BE2C (cell line): ENCODE data around the gene MAP3K10.

Source experiments
- DNase-seq: peaks from one replicate; pipeline ENCODE4 v3.0.0-alpha.2; 2020
- H3K27me3 ChIP-seq: fragments of 250-450 bp; sonication (Bioruptor Pico); 2 replicates; pipeline ENCODE4 v1.5.1; 2020; ENCODE audit warnings: mild to moderate bottlenecking
- H3K36me3 ChIP-seq: fragments of 250-450 bp; sonication (Bioruptor Pico); 2 replicates; pipeline ENCODE4 v1.5.1; 2020; ENCODE audit warnings: mild to moderate bottlenecking
- H3K4me1 ChIP-seq: fragments of 250-450 bp; sonication (Bioruptor Pico); 2 replicates; pipeline ENCODE4 v1.5.1; 2020
- H3K4me3 ChIP-seq: 2 replicates; pipeline ENCODE4 v1.5.1; 2011; ENCODE audit warnings: low read depth, low read length
- H3K9me3 ChIP-seq: fragments of 250-450 bp; sonication (Bioruptor Pico); 2 replicates; pipeline ENCODE4 v1.5.1; 2020
- CTCF ChIP-seq: IDR thresholded peaks from 2 replicates; pipeline ENCODE4 v1.5.1; 2012; ENCODE audit warnings: mild to moderate bottlenecking, low read depth, low read length

Gene MAP3K10

GRCh38 chr19:40251244-40251643, 60.0 kb downstream of the MAP3K10 start:
- Histone ChIP-seq H3K9me3 (no peaks in the 10 kb centered on the region), H3K4me3 (no peak overlapping the region), H3K36me3 (peaks cover 31% of the 10 kb centered on the region), H3K27me3 (no peaks in the 10 kb centered on the region), H3K4me1 (no peaks in the 10 kb centered on the region)
- TF ChIP-seq CTCF: no peak
- no peak for DNase-seq

DNA sequence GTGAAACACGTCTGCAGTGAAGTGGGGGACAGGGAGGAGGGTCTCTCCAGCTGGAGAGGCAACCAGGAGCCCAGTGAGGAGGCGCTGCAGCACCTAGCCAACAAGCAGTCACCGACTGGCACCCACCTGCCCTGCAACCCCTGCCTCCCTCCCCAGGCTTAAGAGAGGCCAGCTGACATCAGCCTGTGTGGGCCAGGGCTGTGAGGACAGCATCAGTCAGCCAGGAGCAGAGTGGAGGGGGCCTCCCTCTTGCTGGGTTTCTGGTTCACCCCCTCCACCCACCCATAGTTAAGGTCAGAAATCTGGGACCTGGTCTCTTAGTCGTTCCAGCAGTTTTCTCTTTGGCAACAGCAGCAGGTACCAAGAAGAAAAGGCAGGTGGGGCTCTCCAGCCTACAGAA, 60.8 kb downstream of the MAP3K10 start:
- TF ChIP-seq CTCF: no peak
- DNase-seq: no peak
- Histone ChIP-seq H3K9me3 (no peaks in the 10 kb centered on the region), H3K27me3 (no peaks in the 10 kb centered on the region), H3K36me3 (peaks cover 31% of the 10 kb centered on the region), H3K4me3 (no peak overlapping the region), H3K4me1 (no peaks in the 10 kb centered on the region)

DNA sequence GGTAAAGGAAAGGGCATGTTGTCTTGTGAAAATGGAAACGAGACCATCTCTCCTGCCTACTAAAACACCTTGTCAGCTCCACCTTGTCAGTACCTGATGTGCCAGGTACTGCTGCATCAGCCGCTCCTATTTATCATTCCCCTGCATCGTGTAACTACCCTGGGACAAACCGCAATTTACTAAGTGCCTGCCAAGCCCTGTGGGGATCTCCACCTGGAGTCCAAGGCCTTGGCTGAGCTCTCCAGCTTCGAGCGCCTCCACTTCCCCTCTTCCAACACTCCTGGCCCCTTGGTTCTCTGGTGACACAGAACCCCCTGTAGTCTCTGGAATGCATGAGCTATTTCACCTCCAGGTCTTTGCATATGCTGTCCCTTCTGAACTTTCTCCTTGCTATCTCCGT, 61.2 kb downstream of the MAP3K10 start:
- TF ChIP-seq CTCF: no peak
- no peak overlapping the region for H3K4me3 ChIP-seq
- no peak for DNase-seq
- H3K9me3 ChIP-seq: no peaks in the 10 kb centered on the region
- H3K36me3 ChIP-seq: peaks cover 31% of the 10 kb centered on the region
- H3K4me1 ChIP-seq: no peaks in the 10 kb centered on the region
- H3K27me3 ChIP-seq: no peaks in the 10 kb centered on the region

DNA sequence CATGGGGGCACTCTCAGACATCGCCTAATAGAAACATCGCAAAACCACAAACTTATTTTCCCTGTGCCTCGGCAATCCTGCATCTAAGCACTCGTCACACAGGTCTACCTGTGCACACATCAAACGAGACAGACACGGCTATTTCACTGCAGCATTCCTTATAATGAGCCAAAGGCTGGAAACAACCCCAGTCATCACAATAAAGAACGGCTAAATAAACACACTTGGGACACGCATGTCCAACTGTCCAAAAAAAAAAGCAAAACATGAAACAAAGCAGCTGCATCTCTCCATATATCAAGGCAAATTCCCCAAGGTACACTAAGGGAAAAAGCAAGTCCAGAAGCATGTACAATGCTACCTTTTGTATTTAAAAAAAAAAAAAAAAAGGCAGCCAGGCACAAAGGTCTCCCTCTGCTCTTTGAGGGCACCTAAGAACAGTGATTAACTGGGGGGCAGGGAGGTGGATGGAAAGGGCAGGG, 62.4 kb downstream of the MAP3K10 start:
- Histone ChIP-seq H3K27me3 (no peaks in the 10 kb centered on the region), H3K4me3 (no peak overlapping the region), H3K9me3 (no peaks in the 10 kb centered on the region), H3K4me1 (no peaks in the 10 kb centered on the region), H3K36me3 (peaks cover 31% of the 10 kb centered on the region)
- TF ChIP-seq CTCF: no peak
- DNase-seq: no peak

GRCh38 chr19:40254714-40255418, 63.6 kb downstream of the MAP3K10 start:
- no peaks in the 10 kb centered on the region for H3K4me1 ChIP-seq
- TF ChIP-seq CTCF: no peak
- H3K27me3 ChIP-seq: no peaks in the 10 kb centered on the region
- peaks cover 31% of the 10 kb centered on the region for H3K36me3 ChIP-seq
- no peak for DNase-seq
- no peaks in the 10 kb centered on the region for H3K9me3 ChIP-seq
- H3K4me3 ChIP-seq: no peak overlapping the region

DNA sequence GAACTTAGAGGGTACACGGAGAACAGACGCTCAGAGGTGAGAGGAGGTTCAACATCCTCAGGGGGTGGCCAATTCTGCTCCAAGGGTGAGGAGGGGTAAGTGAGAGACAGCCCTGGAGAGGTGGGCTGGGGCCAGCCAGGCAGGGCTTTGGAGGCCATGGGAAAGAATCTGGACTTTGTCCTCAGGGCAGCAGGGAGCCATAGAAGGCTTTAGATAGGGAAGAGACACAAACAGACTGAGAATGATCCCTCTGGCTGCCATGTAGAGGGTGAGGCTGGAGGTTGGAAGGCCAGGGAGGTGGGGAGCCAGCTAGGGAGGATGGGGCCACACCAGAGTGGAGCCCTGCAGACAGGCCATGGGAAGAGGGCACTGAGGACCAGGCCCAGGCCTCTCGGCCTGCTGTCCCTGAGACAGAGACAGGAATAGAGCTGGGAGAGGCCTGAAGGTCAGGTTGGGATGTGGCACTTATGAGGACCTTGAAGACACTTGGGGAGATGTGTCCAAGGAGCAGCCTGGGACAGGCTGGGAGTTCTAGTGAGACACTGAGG, 64.5 kb downstream of the MAP3K10 start:
- H3K9me3 ChIP-seq: no peaks in the 10 kb centered on the region
- no peaks in the 10 kb centered on the region for H3K27me3 ChIP-seq
- H3K4me1 ChIP-seq: no peaks in the 10 kb centered on the region
- H3K36me3 ChIP-seq: peaks cover 30% of the 10 kb centered on the region
- H3K4me3 ChIP-seq: no peak overlapping the region
- no peak for TF ChIP-seq CTCF
- no peak for DNase-seq
